GM18870 (cell line): Measurements from ENCODE around the gene TMEM95.
A peak's percentile ranks its signal among the peaks of the same experiment; 100 is the strongest.
"Not testable (repeated sequence)": the region's sequence is repeated elsewhere in the genome, so short reads cannot be mapped to it uniquely, and the experiment has no call there.

Experiments
- ATAC-seq: cut with Tn5 transposase; IDR thresholded peaks from one replicate; pipeline ENCODE4 v1.9.1; 2021; ENCODE audit warnings: moderate library complexity; ENCODE audit not compliant: unreplicated experiment

The TMEM95 gene

DNA sequence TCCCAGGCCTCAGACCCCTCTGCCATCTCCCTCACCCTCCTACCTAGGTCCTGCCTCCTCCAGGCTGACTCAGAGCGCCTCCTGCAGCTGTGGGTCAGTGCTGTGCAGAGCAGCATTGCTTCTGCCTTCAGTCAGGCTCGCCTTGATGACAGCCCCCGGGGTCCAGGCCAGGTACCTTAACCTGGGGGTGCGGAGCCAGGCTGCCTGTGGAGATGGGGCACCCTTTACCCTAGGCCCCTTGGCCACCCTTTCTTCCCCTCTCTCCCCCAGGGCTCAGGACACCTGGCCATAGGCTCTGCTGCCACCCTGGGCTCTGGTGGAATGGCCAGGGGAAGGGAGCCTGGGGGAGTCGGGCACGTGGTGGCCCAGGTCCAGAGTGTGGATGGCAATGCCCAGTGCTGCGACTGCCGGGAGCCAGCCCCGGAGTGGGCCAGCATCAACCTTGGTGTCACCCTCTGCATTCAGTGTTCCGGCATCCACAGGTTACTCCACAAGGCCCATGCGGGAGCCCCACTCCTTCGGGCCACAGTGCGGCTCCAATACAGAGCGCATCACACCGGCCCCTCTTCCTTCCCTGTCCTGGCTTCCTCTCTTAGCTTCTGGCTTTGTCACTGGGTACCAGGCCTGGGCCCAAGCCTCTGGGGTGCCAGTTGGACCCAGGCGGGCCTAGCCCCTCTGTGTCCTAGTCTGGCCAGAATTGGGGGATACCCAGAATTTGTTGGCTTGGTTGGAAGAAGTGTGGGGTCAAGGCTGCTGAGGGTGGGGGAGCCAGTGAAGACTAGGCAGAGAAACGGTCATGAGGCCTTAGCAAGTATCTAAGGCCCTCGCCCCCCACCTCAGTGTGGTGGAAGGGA is 8.0 kb upstream of the TMEM95 start:
- no peak for ATAC-seq

- ATAC-seq, result no peak
Measured at GRCh38 chr17:7347630-7348477, 7.1 kb upstream of the TMEM95 start.

DNA sequence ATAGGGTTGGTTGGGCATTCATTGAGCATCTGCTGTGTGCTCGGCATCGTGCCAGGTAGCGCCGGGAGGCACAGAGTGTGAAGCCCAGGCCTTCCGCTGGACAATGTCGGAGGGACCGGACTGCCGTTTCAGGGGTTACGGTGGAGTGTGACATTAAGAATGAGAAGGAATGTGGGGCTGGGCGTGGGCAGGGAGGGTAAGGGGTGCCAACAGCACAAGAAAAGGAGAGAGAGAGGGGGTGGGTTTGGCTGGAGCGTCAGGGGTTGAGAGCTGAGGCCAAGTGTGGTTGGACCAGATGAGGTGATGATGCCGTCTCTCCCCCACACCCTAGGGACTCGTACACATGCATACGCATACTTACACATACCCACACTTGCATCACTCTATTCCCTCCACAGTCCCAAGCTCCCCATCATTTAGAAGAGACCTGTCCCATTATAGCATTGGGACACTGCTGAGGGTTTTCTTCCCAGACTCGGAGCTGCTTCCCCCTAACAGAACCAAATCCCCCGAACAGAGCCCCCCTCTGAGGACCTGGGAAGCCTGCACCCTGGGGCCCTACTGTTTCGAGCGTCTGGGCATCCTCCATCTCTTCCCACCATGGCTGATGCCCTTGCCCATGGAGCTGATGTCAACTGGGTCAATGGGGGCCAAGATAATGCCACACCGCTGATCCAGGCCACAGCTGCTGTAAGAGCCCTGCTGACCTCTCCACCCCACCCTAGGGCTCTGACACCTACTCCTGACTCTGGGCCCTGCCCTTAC is 6.3 kb upstream of the TMEM95 start:
- no peak for ATAC-seq

DNA sequence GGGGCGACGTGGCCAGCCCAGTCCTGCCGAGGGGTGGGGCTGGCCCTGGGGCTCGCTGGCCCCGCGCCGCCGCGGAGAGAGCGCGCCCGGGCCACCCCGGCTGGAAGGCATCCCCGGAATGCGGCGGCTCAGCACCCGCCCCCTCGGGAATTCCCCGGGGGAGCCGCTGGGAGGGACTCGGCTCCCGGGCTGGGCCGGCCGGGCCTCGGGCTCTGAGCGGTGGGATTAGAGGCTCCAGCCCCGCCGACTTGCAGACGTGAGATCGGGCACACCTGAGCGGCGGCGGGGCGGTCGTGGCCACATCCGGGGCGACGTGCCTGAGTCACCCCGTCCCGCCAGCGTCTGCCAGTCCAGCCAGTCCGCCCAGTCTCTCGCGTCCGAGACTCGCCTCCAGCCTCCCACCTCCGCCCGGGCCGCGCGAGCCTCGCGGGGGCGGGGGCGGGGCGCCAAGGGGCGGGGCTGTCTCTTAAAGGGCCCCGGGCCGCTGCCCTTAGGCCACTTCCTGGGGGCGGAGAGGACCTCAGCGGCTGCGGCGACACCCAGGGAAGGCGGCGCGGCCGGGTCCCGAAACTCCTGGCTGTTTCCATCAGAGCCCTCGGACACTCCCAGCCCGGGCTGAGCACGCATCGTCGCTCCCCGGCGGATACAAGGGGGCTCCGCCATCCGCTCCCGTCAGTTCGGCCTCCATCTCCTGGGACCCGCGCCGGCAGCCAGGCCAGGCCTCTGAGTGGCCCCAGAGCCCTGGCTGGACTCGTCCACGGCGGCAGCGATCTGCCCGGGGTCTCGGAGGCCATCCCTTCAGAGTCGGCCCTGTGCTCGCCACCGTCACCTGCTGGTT is 3.1 kb upstream of the TMEM95 start, which contains the start of gene KCTD11:
Gene KCTD11, plus strand, starts transcription at position 498 of the 838 bp plus-strand sequence.
- ATAC-seq, result peak; percentile 37

GRCh38 chr17:7352503-7352889 is 2.5 kb upstream of the TMEM95 start:
- ATAC-seq, result no peak

DNA sequence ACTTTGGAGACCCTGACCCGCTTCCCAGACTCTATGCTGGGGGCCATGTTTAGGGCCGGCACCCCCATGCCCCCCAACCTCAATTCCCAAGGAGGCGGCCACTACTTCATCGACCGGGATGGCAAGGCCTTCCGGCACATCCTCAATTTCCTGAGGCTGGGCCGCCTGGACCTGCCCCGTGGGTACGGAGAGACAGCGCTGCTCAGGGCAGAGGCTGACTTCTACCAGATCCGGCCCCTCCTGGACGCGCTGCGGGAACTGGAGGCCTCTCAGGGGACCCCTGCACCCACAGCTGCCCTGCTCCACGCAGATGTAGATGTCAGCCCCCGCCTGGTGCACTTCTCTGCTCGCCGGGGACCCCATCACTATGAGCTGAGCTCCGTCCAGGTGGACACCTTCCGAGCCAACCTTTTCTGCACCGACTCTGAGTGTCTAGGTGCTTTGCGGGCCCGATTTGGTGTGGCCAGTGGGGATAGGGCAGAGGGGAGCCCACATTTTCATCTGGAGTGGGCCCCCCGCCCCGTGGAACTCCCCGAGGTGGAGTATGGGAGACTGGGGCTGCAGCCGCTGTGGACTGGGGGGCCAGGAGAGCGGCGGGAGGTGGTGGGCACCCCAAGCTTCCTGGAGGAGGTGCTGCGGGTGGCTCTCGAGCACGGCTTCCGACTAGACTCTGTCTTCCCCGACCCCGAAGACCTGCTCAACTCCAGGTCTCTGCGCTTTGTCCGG is 1.9 kb upstream of the TMEM95 start:
- ATAC-seq, result no peak

DNA sequence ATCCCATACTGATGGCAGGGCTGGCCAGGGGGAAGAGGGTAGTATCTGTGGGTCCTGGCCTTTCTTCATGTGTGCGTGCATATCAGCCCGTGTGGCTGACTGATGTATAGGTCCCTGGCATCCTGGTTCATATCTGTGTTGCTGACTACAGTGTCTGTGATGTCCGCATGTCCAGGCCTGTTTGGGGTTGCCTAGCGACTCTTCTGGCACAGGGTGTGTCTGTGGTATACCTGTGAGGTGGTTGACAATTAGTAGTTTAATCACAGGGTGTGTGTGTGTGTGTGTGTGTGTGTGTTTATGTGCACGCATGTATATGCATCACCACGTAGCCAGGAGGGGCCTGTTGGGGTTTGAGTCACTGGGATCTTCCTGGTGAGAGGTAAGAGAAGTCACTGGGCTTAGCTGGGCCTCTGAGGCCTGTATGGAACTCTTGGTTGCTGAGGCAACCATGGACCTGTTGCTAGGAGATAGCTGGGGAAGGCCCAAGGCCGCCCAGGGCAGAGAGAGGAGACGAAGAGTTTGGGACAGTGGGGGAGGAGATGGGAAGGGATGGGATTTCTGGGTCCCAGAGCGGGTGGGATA is 603 bp upstream of the TMEM95 start:
- ATAC-seq, result no peak

DNA sequence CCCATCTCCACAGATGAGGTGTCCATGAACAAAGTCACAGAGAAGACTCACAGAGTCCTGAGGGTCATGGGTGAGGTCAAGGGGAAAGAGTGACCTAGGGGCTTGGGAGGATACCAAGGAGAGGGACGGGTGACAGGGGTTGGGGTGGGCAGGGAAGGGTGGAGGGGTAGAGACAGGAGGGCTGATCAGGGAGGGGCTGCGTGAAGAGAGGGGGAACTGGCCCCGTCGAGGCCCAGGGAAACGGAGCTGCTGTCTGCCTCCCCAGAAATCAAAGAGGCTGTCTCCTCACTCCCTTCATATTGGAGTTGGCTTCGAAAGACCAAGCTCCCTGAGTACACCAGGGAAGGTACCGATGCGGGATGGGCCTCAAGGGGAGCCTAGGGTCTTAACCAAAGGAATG is 617 bp downstream of the TMEM95 start:
- ATAC-seq, result no peak

DNA sequence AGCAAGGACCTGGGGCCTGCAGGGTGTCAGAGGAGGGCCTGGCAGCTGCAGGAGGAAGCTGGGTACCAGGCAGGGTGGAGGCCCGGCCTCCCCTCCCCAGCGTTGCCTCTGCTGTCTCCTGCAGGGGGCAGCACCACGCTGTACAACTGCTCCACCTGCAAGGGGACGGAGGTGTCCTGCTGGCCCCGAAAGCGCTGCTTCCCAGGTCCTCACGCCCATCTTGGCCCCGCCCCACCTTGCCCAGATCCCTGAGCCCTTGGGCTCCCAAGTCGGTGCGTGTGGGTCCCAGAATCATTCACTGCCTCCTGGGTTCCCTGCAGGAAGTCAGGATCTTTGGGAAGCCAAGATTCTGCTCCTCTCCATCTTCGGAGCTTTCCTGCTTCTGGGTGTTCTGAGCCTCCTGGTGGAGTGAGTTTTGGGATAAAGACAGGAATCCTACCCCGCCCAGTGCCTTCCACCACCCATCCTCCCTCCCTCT is 1.2 kb downstream of the TMEM95 start:
- no peak for ATAC-seq

- ATAC-seq, result no peak
Measured at GRCh38 chr17:7356756-7357155, 1.8 kb downstream of the TMEM95 start.

GRCh38 chr17:7357381-7357780 is 2.4 kb downstream of the TMEM95 start:
- no peak for ATAC-seq

DNA sequence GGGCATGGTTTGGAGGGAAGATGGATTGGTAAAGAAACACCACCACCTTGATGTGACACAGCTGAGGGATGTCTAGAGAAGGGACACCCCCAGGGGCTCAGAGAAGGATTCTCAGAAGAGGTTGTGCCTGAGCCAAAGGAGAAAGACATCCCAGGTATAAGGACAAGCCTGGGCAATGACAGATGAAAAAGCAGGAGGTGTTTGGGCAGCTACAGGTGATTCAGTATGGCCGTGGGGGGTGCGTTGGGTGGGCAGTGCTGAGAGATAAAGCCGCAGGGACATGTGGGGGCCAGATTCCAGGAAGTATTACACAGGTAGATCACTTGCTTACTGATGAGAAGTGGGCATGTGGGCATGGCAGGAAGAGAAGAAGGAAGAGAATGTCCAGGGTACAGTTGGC is 7.0 kb downstream of the TMEM95 start:
- ATAC-seq, result no peak

GRCh38 chr17:7363311-7363710 is 8.4 kb downstream of the TMEM95 start:
- no peak for ATAC-seq

GRCh38 chr17:7365963-7366362 is 11.0 kb downstream of the TMEM95 start:
- ATAC-seq, result not testable (repeated sequence)

- ATAC-seq, result no peak
Measured at GRCh38 chr17:7367083-7367482, 12.1 kb downstream of the TMEM95 start.

DNA sequence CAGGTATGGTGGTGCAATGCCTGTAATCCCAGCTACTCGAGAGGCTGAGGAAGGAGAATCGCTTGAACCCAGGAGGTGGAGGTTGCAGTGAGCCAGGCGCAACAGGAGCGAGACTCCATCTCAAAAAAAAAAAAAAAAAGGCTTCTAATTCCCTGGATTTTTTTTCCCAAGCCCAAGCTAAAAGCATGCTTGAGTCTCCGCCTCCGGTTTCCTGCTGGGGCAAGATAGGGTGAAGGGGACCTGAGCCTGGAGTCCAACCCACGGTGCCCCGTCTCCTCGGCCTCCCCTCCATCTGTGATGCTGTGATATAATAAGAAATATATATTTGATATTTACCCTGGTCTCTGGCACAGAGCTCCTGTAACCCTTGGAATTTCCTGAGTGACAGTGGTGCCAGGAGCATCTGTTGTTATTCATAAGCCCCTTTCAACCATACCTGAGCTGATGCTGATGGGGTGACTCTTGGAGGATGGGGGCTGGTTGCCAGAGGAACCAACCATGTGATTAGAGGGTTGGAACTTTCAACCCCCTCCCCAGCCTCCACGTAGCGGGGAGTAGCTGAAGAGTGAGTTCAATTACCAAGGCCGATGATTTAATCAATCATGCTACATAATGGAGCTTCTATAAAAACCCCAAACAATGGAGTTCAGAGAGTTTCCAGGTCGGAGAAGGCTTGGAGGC is 13.1 kb downstream of the TMEM95 start:
- no peak for ATAC-seq

DNA sequence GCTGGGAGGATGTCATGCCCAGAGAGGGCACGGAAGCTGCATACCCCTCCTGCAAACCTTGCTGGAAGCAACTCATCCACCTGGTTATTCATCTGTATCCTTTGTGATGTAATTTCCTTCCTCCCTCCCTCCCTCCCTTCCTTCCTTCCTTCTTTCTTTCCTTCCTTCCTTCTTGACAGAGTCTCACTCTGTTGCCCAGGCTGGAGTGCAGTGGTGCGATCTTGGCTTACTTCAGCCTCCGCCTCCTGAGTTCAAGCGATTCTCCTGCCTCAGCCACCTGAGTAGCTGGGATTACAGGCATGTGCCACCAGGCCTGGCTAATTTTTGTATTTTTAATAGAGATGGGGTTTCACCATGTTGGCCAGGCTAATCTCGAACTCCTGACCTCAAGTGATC is 13.6 kb downstream of the TMEM95 start:
- ATAC-seq, result not testable (repeated sequence)

GRCh38 chr17:7369825-7370224 is 14.9 kb downstream of the TMEM95 start:
- no peak for ATAC-seq

DNA sequence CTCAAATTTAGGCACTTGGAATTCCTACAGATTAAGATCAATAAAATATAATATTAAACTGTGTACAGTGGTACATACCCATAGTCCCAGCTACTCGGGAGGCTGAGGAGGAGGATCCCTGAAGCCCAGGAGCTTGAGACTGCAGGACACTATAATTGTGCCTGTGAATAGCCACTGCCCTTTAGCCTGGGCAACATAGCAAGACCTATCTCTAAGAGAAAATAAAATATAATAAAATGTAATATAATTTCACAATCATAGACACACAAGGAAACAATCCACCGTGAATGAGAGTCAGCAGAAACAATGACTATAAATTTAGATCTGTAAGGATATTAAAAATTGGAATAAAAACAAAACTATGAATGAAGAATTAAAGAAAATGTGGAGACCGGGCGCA is 15.9 kb downstream of the TMEM95 start:
- ATAC-seq, result no peak
